Measurements from ENCODE around the gene LMAN2.

The LMAN2 gene

DNA sequence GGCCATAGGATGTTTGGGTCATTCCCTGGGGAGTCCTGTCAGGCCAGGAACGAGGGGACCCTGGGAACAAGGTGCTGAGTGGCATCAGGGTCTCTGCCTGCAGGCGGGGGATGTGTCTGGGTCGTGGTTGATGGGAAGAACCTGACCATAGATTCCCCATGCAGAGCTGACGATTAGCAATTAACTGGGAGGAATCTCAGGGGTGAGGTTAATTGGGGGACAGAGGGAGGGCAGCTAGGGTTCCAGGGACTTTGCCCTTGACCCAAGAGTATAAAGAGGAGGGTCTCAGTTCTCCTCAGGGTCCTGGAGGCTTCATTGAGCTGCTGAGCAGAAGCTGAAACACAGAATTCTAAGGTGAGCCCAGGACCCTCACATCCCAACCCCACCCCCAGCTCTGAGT lies 32.7 kb upstream of the LMAN2 start, which contains the start of gene SLC34A1:
Gene SLC34A1, plus strand, starts transcription at position 301 of the 400 bp plus-strand sequence. CDS start 1,308 bp downstream, outside the sequence.
- Mint-ChIP-seq H3K27ac (peak within 1 kb of the TSS in 1 of 3 experiments; percentile 34), H3K36me3 (ENCODE audit: low read depth) (no peaks in the 10 kb centered on the region), H3K4me1 (peaks cover 14% of the 10 kb centered on the region), H3K9me3 (peaks cover 2% of the 10 kb centered on the region), H3K27me3 (ENCODE audit: low read depth) (peaks cover 24% of the 10 kb centered on the region), H3K4me3 (peak within 1 kb of the TSS in 1 of 3 experiments; percentile 54)
- TF ChIP-seq, protein P1, sequence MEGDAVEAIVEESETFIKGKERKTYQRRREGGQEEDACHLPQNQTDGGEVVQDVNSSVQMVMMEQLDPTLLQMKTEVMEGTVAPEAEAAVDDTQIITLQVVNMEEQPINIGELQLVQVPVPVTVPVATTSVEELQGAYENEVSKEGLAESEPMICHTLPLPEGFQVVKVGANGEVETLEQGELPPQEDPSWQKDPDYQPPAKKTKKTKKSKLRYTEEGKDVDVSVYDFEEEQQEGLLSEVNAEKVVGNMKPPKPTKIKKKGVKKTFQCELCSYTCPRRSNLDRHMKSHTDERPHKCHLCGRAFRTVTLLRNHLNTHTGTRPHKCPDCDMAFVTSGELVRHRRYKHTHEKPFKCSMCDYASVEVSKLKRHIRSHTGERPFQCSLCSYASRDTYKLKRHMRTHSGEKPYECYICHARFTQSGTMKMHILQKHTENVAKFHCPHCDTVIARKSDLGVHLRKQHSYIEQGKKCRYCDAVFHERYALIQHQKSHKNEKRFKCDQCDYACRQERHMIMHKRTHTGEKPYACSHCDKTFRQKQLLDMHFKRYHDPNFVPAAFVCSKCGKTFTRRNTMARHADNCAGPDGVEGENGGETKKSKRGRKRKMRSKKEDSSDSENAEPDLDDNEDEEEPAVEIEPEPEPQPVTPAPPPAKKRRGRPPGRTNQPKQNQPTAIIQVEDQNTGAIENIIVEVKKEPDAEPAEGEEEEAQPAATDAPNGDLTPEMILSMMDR (IDR thresholded peaks at IDR 0.05; ENCODE audit: unreplicated experiment in 3 of 3), result no peak

DNA sequence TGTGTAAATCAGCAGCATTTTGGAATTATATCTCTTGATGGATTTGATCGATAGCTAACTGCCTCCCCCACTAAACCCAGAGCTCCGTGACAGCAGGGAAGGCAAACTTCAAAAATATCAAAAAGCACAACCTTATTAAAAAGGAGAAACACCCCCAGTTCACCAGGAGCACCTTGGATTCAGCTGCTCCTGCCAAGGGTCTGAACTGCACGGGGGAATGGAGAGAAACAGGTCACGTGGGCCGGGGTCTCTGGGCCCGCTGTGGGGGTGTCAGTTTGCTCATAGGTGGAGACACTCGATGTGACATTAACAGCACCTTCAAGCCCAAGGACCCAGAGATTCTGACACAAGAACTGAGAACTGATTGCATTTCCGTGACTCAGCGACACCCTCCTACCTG lies 31.7 kb upstream of the LMAN2 start:
- Mint-ChIP-seq H3K27ac (peak overlapping the region in 1 of 3 experiments; percentile 34), H3K4me1 (peaks cover 17% of the 10 kb centered on the region), H3K36me3 (ENCODE audit: low read depth) (no peaks in the 10 kb centered on the region), H3K27me3 (ENCODE audit: low read depth) (peaks cover 28% of the 10 kb centered on the region), H3K9me3 (peaks cover 2% of the 10 kb centered on the region), H3K4me3 (no peak overlapping the region)
- TF ChIP-seq, protein P1 (IDR thresholded peaks at IDR 0.05; ENCODE audit: unreplicated experiment in 3 of 3), result no peak

DNA sequence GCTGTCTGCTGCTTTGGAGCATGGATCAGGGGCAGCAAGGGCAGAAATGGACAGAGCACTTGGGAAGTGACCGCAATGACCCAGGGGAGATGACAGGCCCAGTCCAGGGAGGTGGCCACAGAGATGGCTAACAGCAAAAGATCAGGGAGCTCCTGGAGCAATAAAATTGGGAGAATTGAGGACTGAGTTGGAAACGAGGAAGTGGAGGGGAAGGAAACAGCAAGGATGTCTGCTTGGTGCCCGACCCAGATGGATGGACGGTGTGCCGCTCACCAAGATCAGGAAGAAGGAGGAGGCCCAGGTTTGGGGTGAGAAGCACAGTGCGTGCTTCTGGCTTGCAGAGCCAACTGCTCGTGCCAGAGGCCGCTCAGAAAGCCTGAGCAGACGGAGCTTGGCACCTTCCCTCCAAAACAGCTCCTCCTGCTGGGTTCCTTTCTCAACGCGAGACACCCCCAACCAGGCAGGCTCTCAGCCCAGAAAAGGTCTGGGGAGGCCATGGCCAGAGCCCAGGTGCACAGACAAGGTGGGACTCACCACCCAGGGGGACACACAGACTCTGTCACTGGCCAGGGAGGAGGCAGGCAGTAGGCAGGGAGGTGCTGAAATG lies 31.1 kb upstream of the LMAN2 start:
- peak overlapping the region; percentile 33 to 85 (median 64) for H3K27ac Mint-ChIP-seq
- H3K36me3 Mint-ChIP-seq (ENCODE audit: low read depth), result no peaks in the 10 kb centered on the region
- H3K9me3 Mint-ChIP-seq, result peaks cover 2% of the 10 kb centered on the region
- H3K27me3 Mint-ChIP-seq (ENCODE audit: low read depth), result peaks cover 30% of the 10 kb centered on the region
- H3K4me3 Mint-ChIP-seq, result peak overlapping the region in 1 of 3 experiments; percentile 6
- TF ChIP-seq, protein P1 (IDR thresholded peaks at IDR 0.05; ENCODE audit: unreplicated experiment in 3 of 3), result peak in 2 of 3 experiments; percentile 13 to 23
- H3K4me1 Mint-ChIP-seq, result peaks cover 17% of the 10 kb centered on the region

DNA sequence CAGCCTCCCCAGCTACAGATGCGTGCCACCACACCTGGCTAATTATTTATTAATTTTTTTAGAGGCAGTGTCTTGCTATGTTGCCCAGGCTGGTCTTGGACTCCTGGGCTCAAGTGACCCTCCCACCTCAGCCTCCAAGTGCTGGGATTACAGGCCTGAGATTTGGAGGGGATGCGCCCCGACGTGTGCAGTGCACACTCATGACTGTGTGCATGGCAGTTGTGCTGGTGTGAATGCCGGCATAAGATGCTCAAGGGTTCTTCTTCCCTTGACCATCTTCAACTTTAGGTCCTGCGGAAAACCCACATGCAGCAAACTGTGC lies 29.3 kb upstream of the LMAN2 start:
- Mint-ChIP-seq H3K27me3 (ENCODE audit: low read depth) (peaks cover 30% of the 10 kb centered on the region), H3K4me3 (no peak overlapping the region)

DNA sequence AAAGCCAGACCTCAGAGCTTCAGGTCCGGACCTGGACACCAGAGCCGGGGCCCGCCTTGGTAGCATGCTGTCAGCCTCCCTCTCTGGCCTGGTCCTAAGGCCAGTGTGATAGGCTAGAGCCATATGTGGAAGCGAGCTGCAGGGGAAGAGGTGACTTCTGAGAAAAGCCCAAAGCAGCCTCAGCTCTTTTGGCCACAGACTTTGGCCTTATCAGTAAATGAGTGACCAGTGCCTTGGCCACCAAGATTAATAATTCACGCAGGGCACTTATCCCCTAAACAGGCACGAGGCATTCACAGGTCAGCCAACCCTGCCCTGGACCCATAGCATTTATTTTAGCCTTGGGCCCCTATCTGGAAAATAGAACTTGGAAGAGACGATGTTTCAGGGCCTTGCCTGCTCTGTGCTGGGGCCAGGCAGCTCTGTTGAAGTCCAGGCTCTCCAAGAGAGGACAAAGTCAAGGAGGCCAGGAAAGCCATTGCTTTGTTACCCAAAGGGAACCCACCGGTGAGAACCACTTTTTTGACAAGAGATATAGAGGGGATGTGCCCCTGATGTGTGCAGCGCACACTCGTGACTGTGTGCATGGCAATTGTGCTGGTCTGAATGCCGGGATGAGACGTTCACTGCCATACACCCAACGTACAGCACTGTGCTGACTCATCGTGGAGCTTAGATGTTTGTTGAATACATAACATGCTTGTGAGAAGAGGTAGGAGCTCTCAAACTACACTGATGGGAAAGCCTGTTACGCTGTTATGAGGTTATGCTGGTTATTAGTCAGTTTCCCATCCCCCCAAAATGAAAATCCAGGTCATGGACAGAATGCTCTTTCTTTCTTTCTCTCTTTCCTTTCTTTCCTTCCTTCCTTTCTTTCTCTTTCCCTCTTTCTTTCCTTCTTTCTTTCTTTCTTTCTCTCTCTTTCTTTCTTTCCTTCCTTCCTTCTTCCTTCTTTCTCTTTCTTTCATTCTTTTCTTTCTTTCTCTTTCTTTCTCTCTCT lies 27.7 kb upstream of the LMAN2 start:
- peak overlapping the region in 1 of 3 experiments; percentile 14 for H3K4me3 Mint-ChIP-seq
- H3K27me3 Mint-ChIP-seq (ENCODE audit: low read depth), result peaks cover 24% of the 10 kb centered on the region
- no peaks in the 10 kb centered on the region for H3K9me3 Mint-ChIP-seq
- peaks cover 17% of the 10 kb centered on the region for H3K4me1 Mint-ChIP-seq
- H3K36me3 Mint-ChIP-seq (ENCODE audit: low read depth), result no peaks in the 10 kb centered on the region
- H3K27ac Mint-ChIP-seq, result peak overlapping the region in 2 of 3 experiments; percentile 87 to 98
- TF ChIP-seq, protein P1 (IDR thresholded peaks at IDR 0.05; ENCODE audit: unreplicated experiment in 3 of 3), result no peak

More for the DNA sequence above, 29.3 kb upstream of the LMAN2 start:
- H3K36me3 Mint-ChIP-seq (ENCODE audit: low read depth), result no peaks in the 10 kb centered on the region
- peak overlapping the region; percentile 5 to 52 (median 15) for H3K27ac Mint-ChIP-seq
- peaks cover 2% of the 10 kb centered on the region for H3K9me3 Mint-ChIP-seq
- peaks cover 17% of the 10 kb centered on the region for H3K4me1 Mint-ChIP-seq
- TF ChIP-seq, protein P1 (IDR thresholded peaks at IDR 0.05; ENCODE audit: unreplicated experiment in 3 of 3), result no peak

All from nephron (organoid).